Activated CD8-positive, alpha-beta T cell treated with anti-CD3 and anti-CD28 coated beads for 36 hours (primary cell): ENCODE measurements around the gene AARS1. TPM values are rescaled to one million over a fixed set of nuclear protein-coding genes. Genes with fewer than 3 reads are reported as not detected.
A peak's percentile ranks its signal among the peaks of the same experiment; 100 is the strongest.
"Not testable (repeated sequence)": the region's sequence is repeated elsewhere in the genome, so short reads cannot be mapped to it uniquely, and the experiment has no call there.

Source experiments
- ATAC-seq: fragments of 200-7000 bp; cut with Tn5 transposase; one replicate; pipeline ENCODE4 v1.10.0; 2021; ENCODE audit warnings: mild to moderate bottlenecking, moderate library complexity
- CTCF ChIA-PET: fragments of 350-600 bp; sonication (Branson Sonifier 250); formaldehyde crosslinking; loops from one replicate; lab custom pipeline; 2021; ENCODE audit warnings: antibody characterized with exemption; lab: Charles Lee
- POLR2A ChIA-PET: fragments of 350-600 bp; sonication (Branson Sonifier 250); formaldehyde crosslinking; loops from one replicate; lab custom pipeline; 2021; ENCODE audit warnings: antibody characterized with exemption; lab: Charles Lee
- DNase-seq: peaks from one replicate; pipeline ENCODE4 v3.0.0-alpha.2; 2020
- H3K27ac Mint-ChIP-seq: one replicate; pipeline ENCODE4 v1.8.0; 2021; ENCODE audit warnings: mild to moderate bottlenecking, mixed read lengths
- H3K27me3 Mint-ChIP-seq: one replicate; pipeline ENCODE4 v1.8.0; 2021; ENCODE audit warnings: mixed read lengths
- H3K36me3 Mint-ChIP-seq: one replicate; pipeline ENCODE4 v1.8.0; 2021; ENCODE audit warnings: low read depth, mixed read lengths
- H3K4me1 Mint-ChIP-seq: one replicate; pipeline ENCODE4 v1.8.0; 2021; ENCODE audit warnings: low read depth, mixed read lengths
- H3K4me3 Mint-ChIP-seq: one replicate; pipeline ENCODE4 v1.8.0; 2021; ENCODE audit warnings: mild to moderate bottlenecking, moderate library complexity, mixed read lengths
- H3K9me3 Mint-ChIP-seq: one replicate; pipeline ENCODE4 v1.8.0; 2021; ENCODE audit warnings: mixed read lengths
- intact Hi-C: fragments of 100-400 bp; cut with micrococcal nuclease; formaldehyde crosslinking; loops from one replicate; pipeline ENCODE4 v1.10.0; 2022
- total RNA-seq, 2 experiments: library from RNA; stranded (reverse); gene quantifications; one replicate each; pipeline ENCODE4 v1.2.3, GENCODE V29; 2021

The AARS1 gene
- total RNA-seq, 2 experiments from 2014 or later: 160 to 162 TPM

DNA sequence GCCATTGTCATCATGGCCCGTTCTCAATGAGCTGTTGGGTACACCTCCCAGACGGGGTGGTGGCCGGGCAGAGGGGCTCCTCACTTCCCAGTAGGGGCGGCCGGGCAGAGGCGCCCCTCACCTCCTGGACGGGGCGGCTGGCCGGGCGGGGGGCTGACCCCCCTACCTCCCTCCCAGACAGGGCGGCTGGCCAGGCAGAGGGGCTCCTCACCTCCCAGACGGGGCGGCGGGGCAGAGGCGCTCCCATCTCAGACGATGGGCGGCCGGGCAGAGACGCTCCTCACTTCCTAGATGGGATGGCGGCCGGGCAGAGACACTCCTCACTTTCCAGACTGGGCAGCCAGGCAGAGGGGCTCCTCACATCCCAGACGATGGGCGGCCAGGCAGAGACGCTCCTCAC, 64.7 kb downstream of the AARS1 start:
- H3K4me3 Mint-ChIP-seq, H3K27ac Mint-ChIP-seq, H3K4me1 Mint-ChIP-seq, H3K9me3 Mint-ChIP-seq, POLR2A ChIA-PET, intact Hi-C loops, H3K36me3 Mint-ChIP-seq, ATAC-seq, DNase-seq, H3K27me3 Mint-ChIP-seq, CTCF ChIA-PET: not testable (repeated sequence)

DNA sequence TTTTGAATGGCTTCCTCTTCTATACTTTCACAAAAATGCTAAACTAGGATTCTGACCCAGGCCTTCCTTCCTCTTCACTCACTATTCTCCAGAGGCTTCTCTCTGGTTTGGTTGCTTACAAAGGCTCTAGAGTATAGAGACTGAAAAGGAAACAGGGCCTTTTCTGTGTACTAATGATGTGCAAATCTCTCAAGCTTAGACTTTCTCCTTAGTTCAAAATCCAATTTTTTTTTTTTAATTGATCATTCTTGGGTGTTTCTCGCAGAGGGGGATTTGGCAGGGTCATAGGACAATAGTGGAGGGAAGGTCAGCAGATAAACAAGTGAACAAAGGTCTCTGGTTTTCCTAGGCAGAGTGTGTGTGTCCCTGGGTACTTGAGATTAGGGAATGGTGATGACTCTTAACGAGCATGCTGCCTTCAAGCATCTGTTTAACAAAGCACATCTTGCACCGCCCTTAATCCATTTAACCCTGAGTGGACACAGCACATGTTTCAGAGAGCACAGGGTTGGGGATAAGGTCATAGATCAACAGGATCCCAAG, 65.3 kb downstream of the AARS1 start:
- intact Hi-C loops, ATAC-seq, H3K36me3 Mint-ChIP-seq, H3K27ac Mint-ChIP-seq, CTCF ChIA-PET, H3K4me3 Mint-ChIP-seq, H3K9me3 Mint-ChIP-seq, DNase-seq, H3K4me1 Mint-ChIP-seq, POLR2A ChIA-PET, H3K27me3 Mint-ChIP-seq: not testable (repeated sequence)

DNA sequence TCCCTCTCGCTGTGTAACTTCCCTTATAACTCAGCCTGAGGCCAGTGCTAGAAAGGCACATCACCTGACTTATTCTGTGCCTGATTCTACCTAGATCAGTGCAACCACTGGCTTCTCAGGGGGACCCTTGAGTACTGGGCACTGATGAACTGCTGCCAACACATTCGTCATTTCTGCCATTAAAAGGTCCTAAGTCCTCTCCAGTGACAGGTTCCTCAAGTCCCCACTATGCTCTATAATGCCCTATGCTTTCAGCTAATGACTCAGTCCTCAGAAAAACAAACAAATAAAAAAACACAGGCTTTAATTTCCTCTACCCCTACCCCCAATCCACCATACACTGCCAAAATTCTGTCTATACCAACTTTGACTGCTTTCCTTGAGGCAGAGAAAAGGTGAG, 66.1 kb downstream of the AARS1 start:
- not testable (repeated sequence) for H3K36me3 Mint-ChIP-seq, ATAC-seq

DNA sequence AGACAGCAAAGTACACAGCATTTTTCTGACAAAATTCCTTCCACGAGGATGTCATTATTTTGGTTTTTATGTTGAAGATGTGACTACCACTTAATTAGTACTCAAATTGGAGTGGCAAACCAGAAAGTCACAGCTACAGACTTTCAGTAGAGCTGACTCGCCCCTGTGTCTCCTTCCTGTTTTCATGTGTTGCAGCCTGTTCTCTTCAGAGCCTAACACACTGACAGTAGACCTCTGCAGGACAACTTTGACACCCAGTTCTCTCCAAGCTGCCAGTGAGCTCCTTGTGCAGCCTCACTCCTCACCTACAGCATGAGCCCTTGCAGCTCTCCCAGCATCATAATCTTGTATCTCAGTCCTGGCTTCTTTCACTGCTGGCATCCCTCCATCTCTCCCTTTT, 66.7 kb downstream of the AARS1 start:
- H3K9me3 Mint-ChIP-seq, H3K27ac Mint-ChIP-seq, intact Hi-C loops, ATAC-seq, CTCF ChIA-PET, POLR2A ChIA-PET, H3K4me1 Mint-ChIP-seq, H3K27me3 Mint-ChIP-seq, H3K4me3 Mint-ChIP-seq: not testable (repeated sequence)
- peaks cover 11% of the 10 kb centered on the region for H3K36me3 Mint-ChIP-seq
- DNase-seq: peak; percentile 6

More for the DNA sequence above, 66.1 kb downstream of the AARS1 start:
- POLR2A ChIA-PET, intact Hi-C loops, H3K4me1 Mint-ChIP-seq, H3K27me3 Mint-ChIP-seq, DNase-seq, H3K4me3 Mint-ChIP-seq, CTCF ChIA-PET, H3K9me3 Mint-ChIP-seq: not testable (repeated sequence)
- peak overlapping the region; percentile 9 for H3K27ac Mint-ChIP-seq

DNA sequence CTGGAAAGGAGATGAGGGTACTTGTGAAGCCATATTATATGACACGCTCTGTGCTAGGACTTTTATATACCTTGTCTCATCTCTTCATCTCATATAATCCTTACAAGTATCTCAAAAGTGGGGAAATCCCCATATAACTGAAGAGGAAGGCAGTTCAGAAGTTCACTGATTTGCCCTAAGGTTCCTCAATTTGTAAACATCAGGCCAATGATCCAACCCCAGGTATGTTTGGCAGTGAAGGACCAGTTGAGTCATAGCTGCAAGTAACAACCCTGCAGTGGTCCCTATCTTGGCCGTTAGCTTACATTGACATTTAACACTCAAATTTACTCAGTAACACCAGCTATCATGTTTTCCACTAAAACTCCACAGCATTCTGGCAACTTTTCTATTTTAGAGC, 70.7 kb downstream of the AARS1 start:
- H3K27ac Mint-ChIP-seq, H3K4me1 Mint-ChIP-seq, H3K27me3 Mint-ChIP-seq, H3K9me3 Mint-ChIP-seq, ATAC-seq, POLR2A ChIA-PET, intact Hi-C loops, CTCF ChIA-PET, DNase-seq, H3K4me3 Mint-ChIP-seq: not testable (repeated sequence)
- peaks cover 11% of the 10 kb centered on the region for H3K36me3 Mint-ChIP-seq

DNA sequence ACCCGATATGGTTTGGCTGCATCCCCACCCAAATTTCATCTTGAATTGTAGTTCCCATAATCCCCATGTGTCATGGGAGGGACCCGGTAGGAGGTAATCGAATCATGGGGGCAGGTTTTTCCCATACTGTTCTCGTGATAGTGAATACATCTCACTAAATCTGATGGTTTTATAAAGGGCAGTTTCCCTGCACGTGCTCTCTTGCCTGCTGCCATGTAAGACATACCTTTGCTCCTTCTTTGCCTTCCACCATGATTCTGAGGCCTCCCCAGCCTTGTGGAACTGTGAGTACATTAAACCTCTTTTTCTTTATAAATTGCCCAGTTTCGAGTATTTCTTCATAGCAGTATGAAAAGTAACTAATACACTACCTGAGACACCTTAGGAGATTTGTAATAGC, 82.9 kb downstream of the AARS1 start:
- CTCF ChIA-PET, POLR2A ChIA-PET, H3K27ac Mint-ChIP-seq, DNase-seq, H3K4me1 Mint-ChIP-seq, ATAC-seq, H3K4me3 Mint-ChIP-seq, H3K9me3 Mint-ChIP-seq, intact Hi-C loops, H3K27me3 Mint-ChIP-seq: not testable (repeated sequence)
- H3K36me3 Mint-ChIP-seq: peaks cover 20% of the 10 kb centered on the region

DNA sequence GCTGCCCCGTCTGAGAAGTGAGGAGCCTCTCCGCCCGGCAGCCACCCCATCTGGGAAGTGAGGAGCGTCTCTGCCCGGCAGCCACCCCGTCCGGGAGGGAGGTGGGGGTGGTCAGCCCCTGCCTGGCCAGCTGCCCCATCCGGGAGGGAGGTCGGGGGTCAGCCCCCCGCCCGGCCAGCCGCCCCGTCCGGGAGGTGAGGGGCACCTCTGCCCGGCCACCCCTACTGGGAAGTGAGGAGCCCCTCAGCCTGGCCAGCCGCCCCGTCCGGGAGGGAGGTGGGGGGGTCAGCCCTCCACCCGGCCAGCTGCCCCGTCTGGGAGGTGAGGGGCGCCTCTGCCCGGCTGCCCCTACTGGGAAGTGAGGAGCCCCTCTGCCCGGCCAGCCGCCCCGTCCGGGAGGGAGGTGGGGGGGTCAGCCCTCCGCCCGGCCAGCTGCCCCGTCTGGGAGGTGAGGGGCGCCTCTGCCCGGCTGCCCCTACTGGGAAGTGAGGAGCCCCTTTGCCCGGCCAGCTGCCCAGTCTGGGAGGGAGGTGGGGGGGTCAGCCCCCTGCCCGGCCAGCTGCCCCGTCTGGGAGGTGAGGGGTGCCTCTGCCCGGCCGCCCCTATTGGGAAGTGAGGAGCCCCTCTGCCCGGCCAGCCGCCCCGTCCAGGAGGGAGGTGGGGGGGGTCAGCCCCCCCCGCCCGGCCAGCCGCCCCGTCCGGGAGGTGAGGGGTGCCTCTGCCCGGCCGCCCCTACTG, 84.5 kb downstream of the AARS1 start:
- intact Hi-C loops, H3K27me3 Mint-ChIP-seq, H3K9me3 Mint-ChIP-seq, ATAC-seq, DNase-seq, H3K27ac Mint-ChIP-seq, H3K4me3 Mint-ChIP-seq, H3K4me1 Mint-ChIP-seq, CTCF ChIA-PET, POLR2A ChIA-PET: not testable (repeated sequence)
- H3K36me3 Mint-ChIP-seq: peaks cover 15% of the 10 kb centered on the region

DNA sequence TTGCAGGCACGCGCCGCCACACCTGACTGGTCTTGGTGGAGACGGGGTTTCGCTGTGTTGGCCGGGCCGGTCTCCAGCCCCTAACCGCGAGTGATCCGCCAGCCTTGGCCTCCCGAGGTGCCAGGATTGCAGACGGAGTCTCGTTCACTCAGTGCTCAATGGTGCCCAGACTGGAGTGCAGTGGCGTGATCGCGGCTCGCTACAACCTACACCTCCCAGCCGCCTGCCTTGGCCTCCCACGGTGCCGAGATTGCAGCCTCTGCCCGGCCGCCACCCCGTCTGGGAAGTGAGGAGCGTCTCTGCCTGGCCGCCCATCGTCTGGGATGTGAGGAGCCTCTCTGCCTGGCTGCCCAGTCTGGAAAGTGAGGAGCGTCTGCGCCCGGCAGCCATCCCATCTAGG, 85.3 kb downstream of the AARS1 start:
- DNase-seq, H3K9me3 Mint-ChIP-seq, intact Hi-C loops, CTCF ChIA-PET, ATAC-seq, POLR2A ChIA-PET, H3K27me3 Mint-ChIP-seq, H3K27ac Mint-ChIP-seq, H3K4me3 Mint-ChIP-seq, H3K4me1 Mint-ChIP-seq: not testable (repeated sequence)
- H3K36me3 Mint-ChIP-seq: peaks cover 11% of the 10 kb centered on the region

DNA sequence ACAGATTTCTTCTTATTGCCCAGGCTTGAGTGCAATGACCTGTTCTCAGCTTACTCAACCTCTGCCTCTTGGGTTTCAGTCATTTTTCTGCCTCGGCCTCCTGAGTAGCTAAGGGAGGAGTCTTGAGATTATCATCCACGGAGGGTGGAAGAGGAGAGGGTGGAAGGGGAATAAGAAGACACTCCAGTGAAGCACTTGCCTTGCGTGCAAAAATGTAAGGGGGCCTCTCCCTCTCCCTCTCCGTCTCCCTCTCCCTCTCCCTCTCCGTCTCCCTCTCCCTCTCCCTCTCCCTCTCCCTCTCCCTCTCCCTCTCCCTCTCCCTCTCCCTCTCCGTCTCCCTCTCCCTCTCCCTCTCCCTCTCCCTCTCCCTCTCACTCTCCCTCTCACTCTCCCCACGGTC, 85.8 kb downstream of the AARS1 start:
- not testable (repeated sequence) for H3K9me3 Mint-ChIP-seq, ATAC-seq

More for the DNA sequence above, 85.8 kb downstream of the AARS1 start:
- H3K4me1 Mint-ChIP-seq, intact Hi-C loops, CTCF ChIA-PET, POLR2A ChIA-PET, H3K27ac Mint-ChIP-seq, H3K27me3 Mint-ChIP-seq, H3K4me3 Mint-ChIP-seq, DNase-seq: not testable (repeated sequence)
- H3K36me3 Mint-ChIP-seq: peaks cover 11% of the 10 kb centered on the region

Other genes starting within 250 kb of the AARS1 start
- gene PDPR, start 175.2 kb downstream of the AARS1 start, total RNA-seq: 10 to 100 TPM; 19.5 to 19.7 TPM
- not detected for gene CLEC18C, start 115.7 kb downstream of the AARS1 start, total RNA-seq
- 10 to 100 TPM; 23.6 to 25.0 TPM for gene EXOSC6, start 37.6 kb downstream of the AARS1 start, total RNA-seq
- 10 to 100 TPM; 34.8 to 42.2 TPM for gene DDX19B, start 9.7 kb upstream of the AARS1 start, total RNA-seq
- gene DDX19A, start 57.4 kb upstream of the AARS1 start, total RNA-seq: 10 to 100 TPM; 45.5 to 47.2 TPM
- gene ST3GAL2, start 149.6 kb upstream of the AARS1 start, total RNA-seq: 10 to 100 TPM; 13.2 to 19.0 TPM
- gene FCSK, start 165.1 kb upstream of the AARS1 start, total RNA-seq: 10 to 100 TPM; 11.0 to 11.1 TPM
- 10 to 100 TPM; 38.0 to 39.0 TPM for gene COG4, start 234.0 kb upstream of the AARS1 start, total RNA-seq
- gene SF3B3, start 234.3 kb upstream of the AARS1 start, total RNA-seq: 100 to 1,000 TPM; 543 to 552 TPM